Esophagus muscularis mucosa (tissue), 4 donors: ENCODE results near the gene BTF3L4. TPM values are rescaled to one million over a fixed set of nuclear protein-coding genes. Genes with fewer than 3 reads are reported as not detected.

ENCODE experiments used
- DNase-seq: peaks from one replicate; pipeline ENCODE4 v3.0.0-alpha.2; 2017; ENCODE audit errors: extremely low spot score
- H3K27ac ChIP-seq, 4 donors: fragments of 200-600 bp; sonication (generic); replicated peaks in 1 of 4; 1 replicate in 3 of 4; 2 replicates in 1 of 4; pipeline ENCODE4 v1.5.1; 2016 to 2019; ENCODE audit warnings: mild to moderate bottlenecking in 1 of 4
- H3K27me3 ChIP-seq, 4 donors: fragments of 200-600 bp; sonication (generic); one replicate each; pipeline versions ENCODE4 v1.5.1 to v1.6.0; 2016 to 2019
- H3K36me3 ChIP-seq, 4 donors: fragments of 200-600 bp; sonication (generic); one replicate each; pipeline ENCODE4 v1.5.1; 2016 to 2019
- H3K4me1 ChIP-seq, 4 donors: fragments of 200-600 bp; sonication (generic); one replicate each; pipeline ENCODE4 v1.5.1; 2016 to 2019
- H3K4me3 ChIP-seq, 4 donors: fragments of 200-600 bp; sonication (generic); 1 replicate in 2 of 4; 2 replicates in 2 of 4; pipeline ENCODE4 v1.5.1; 2016 to 2019; ENCODE audit warnings: mild to moderate bottlenecking in 4 of 4, moderate library complexity in 1 of 4
- H3K9me3 ChIP-seq, 4 donors: fragments of 200-600 bp; sonication (generic); 1 replicate in 3 of 4; 2 replicates in 1 of 4; pipeline ENCODE4 v1.5.1; 2016 to 2019
- EP300 ChIP-seq: sonication (generic); formaldehyde crosslinking; IDR thresholded peaks from one replicate; pipeline ENCODE4 v1.6.1; 2017; ENCODE audit warnings: antibody characterized with exemption
- POLR2A ChIP-seq: fragments of 450-650 bp; IDR thresholded peaks from one replicate; pipeline ENCODE4 v1.6.1; 2017; ENCODE audit warnings: antibody characterized with exemption, moderate library complexity, mild to moderate bottlenecking, low read depth
- POLR2AphosphoS5 ChIP-seq, 2 donors: sonication (generic); formaldehyde crosslinking; IDR thresholded peaks; one replicate each; pipeline ENCODE4 v1.6.1; 2017; ENCODE audit warnings: antibody characterized with exemption in 2 of 2
- WGBS: methylation state at CpG from one replicate; pipeline ENCODE4 v1.1.5; 2018; 5-methylcytosine and 5-hydroxymethylcytosine counted together
- intact Hi-C: fragments of 100-400 bp; cut with DNase I; formaldehyde crosslinking; loops from one replicate; pipeline ENCODE4 v1.15.1; 2023
- total RNA-seq, 4 donors: library from RNA; depleted of rRNA; stranded (reverse); fragments of >200 nt; gene quantifications; one replicate each; pipeline versions ENCODE4 v1.1.0 to v1.2.1, GENCODE V29; 2016
- TF ChIP-seq, protein P1 (sequence below), 3 experiments: fragments of 200-600 bp in 2 of 3; fragments of 450-650 bp in 1 of 3; sonication (generic) in 2 of 3; IDR thresholded peaks; one replicate each; pipeline ENCODE4 v1.5.1; 2017 to 2019; ENCODE audit warnings: antibody characterized with exemption in 3 of 3, mild to moderate bottlenecking in 2 of 3, moderate library complexity in 1 of 3

BTF3L4 gene
- total RNA-seq, 4 donors from 2014 or later, result 22.6 to 48.5 (median 30.2) TPM

- 77% methylated on average over 8 of the region's 8 CpGs for WGBS
- intact Hi-C loops, result no loop called here
- TF ChIP-seq POLR2AphosphoS5 (IDR thresholded peaks at IDR 0.05) (no peak), EP300 (no peak), POLR2A (no peak)
- TF ChIP-seq, protein P1, sequence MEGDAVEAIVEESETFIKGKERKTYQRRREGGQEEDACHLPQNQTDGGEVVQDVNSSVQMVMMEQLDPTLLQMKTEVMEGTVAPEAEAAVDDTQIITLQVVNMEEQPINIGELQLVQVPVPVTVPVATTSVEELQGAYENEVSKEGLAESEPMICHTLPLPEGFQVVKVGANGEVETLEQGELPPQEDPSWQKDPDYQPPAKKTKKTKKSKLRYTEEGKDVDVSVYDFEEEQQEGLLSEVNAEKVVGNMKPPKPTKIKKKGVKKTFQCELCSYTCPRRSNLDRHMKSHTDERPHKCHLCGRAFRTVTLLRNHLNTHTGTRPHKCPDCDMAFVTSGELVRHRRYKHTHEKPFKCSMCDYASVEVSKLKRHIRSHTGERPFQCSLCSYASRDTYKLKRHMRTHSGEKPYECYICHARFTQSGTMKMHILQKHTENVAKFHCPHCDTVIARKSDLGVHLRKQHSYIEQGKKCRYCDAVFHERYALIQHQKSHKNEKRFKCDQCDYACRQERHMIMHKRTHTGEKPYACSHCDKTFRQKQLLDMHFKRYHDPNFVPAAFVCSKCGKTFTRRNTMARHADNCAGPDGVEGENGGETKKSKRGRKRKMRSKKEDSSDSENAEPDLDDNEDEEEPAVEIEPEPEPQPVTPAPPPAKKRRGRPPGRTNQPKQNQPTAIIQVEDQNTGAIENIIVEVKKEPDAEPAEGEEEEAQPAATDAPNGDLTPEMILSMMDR (IDR thresholded peaks at IDR 0.05), result no peak
Measured at GRCh38 chr1:52096216-52096615, 40.1 kb downstream of the BTF3L4 start.

GRCh38 chr1:52098139-52098871, 42.2 kb downstream of the BTF3L4 start:
- no peak overlapping the region for H3K4me3 ChIP-seq
- no peaks in the 10 kb centered on the region for H3K4me1 ChIP-seq
- H3K9me3 ChIP-seq, result no peaks in the 10 kb centered on the region
- intact Hi-C loops, result no loop called here
- TF ChIP-seq POLR2A, result no peak
- TF ChIP-seq POLR2AphosphoS5 (IDR thresholded peaks at IDR 0.05), result no peak
- TF ChIP-seq EP300, result no peak
- TF ChIP-seq, protein P1 (IDR thresholded peaks at IDR 0.05), result no peak
- no peaks in the 10 kb centered on the region for H3K27me3 ChIP-seq
- no peak overlapping the region for H3K27ac ChIP-seq
- no peak for DNase-seq
- no peaks in the 10 kb centered on the region for H3K36me3 ChIP-seq
- 61% methylated on average over 7 of the region's 8 CpGs for WGBS

More at GRCh38 chr1:52096216-52096615, 40.1 kb downstream of the BTF3L4 start:
- H3K27me3 ChIP-seq, result no peaks in the 10 kb centered on the region
- no peaks in the 10 kb centered on the region for H3K9me3 ChIP-seq
- DNase-seq, result no peak
- no peak overlapping the region for H3K4me3 ChIP-seq
- no peaks in the 10 kb centered on the region for H3K4me1 ChIP-seq
- H3K27ac ChIP-seq, result no peak overlapping the region
- peaks cover 4 to 12% (median 6%) of the 10 kb centered on the region in 4 donors for H3K36me3 ChIP-seq

GRCh38 chr1:52102336-52103013, 46.4 kb downstream of the BTF3L4 start:
- no peak overlapping the region for H3K27ac ChIP-seq

GRCh38 chr1:52111492-52111891, 55.4 kb downstream of the BTF3L4 start:
- no peaks in the 10 kb centered on the region for H3K36me3 ChIP-seq
- TF ChIP-seq, protein P1 (IDR thresholded peaks at IDR 0.05), result no peak
- TF ChIP-seq POLR2A (no peak), EP300 (no peak), POLR2AphosphoS5 (IDR thresholded peaks at IDR 0.05) (no peak)
- intact Hi-C loops, result no loop called here
- H3K4me3 ChIP-seq, result no peak overlapping the region
- no peaks in the 10 kb centered on the region for H3K27me3 ChIP-seq
- no peaks in the 10 kb centered on the region for H3K9me3 ChIP-seq
- no peak overlapping the region for H3K27ac ChIP-seq
- H3K4me1 ChIP-seq, result no peaks in the 10 kb centered on the region
- DNase-seq, result peak; percentile 81

More at GRCh38 chr1:52102336-52103013, 46.4 kb downstream of the BTF3L4 start:
- no peak overlapping the region for H3K4me3 ChIP-seq
- H3K4me1 ChIP-seq, result no peaks in the 10 kb centered on the region
- WGBS, result 100% methylated on average over 1 of the region's 1 CpG
- H3K27me3 ChIP-seq, result no peaks in the 10 kb centered on the region
- no peaks in the 10 kb centered on the region for H3K9me3 ChIP-seq
- intact Hi-C loops, result no loop called here
- TF ChIP-seq, protein P1 (IDR thresholded peaks at IDR 0.05), result no peak
- TF ChIP-seq EP300, result no peak
- TF ChIP-seq POLR2A, result no peak
- no peak for DNase-seq
- H3K36me3 ChIP-seq, result no peaks in the 10 kb centered on the region
